WTC11 (cell line): ENCODE data around the gene ACAD8. TPM values are rescaled to one million over a fixed set of nuclear protein-coding genes. Genes with fewer than 3 reads are reported as not detected.

Experiments
- ATAC-seq: fragments of 200-7000 bp; cut with Tn5 transposase; 2 replicates; pipeline ENCODE4 v1.10.0; 2021; ENCODE audit warnings: mild to moderate bottlenecking, moderate library complexity
- CTCF ChIA-PET: fragments of 300-600 bp; sonication (Branson Sonifier 250); formaldehyde crosslinking; loops from one replicate; lab custom pipeline; 2021; ENCODE audit warnings: antibody characterized with exemption; lab: Charles Lee
- POLR2A ChIA-PET: fragments of 350-600 bp; sonication (Branson Sonifier 250); formaldehyde crosslinking; loops from one replicate; lab custom pipeline; 2021; ENCODE audit warnings: antibody characterized with exemption; lab: Charles Lee
- DNase-seq: peaks from one replicate; pipeline ENCODE4 v3.0.0; 2021; ENCODE audit warnings: low spot score
- H3K27ac Mint-ChIP-seq: 2 replicates; pipeline ENCODE4 v1.8.0; 2021; ENCODE audit warnings: mixed read lengths
- H3K27me3 Mint-ChIP-seq: 2 replicates; pipeline ENCODE4 v1.8.0; 2021; ENCODE audit warnings: low read depth, mild to moderate bottlenecking, moderate library complexity, mixed read lengths
- H3K36me3 Mint-ChIP-seq: 2 replicates; pipeline ENCODE4 v1.8.0; 2021; ENCODE audit warnings: mixed read lengths
- H3K4me1 Mint-ChIP-seq: 2 replicates; pipeline ENCODE4 v1.8.0; 2022; ENCODE audit warnings: mixed read lengths
- H3K4me3 Mint-ChIP-seq: 2 replicates; pipeline ENCODE4 v1.8.0; 2021; ENCODE audit warnings: mild to moderate bottlenecking, moderate library complexity, mixed read lengths
- H3K9me3 Mint-ChIP-seq: 2 replicates; pipeline ENCODE4 v1.8.0; 2021; ENCODE audit warnings: mixed read lengths
- ATF1 ChIP-seq: sonication (generic); formaldehyde crosslinking; IDR thresholded peaks from 2 replicates; pipeline ENCODE4 v1.8.1; 2023; ENCODE audit warnings: mild to moderate bottlenecking, moderate library complexity, missing genetic modification reagents
- CBFB ChIP-seq: sonication (generic); formaldehyde crosslinking; IDR thresholded peaks from 2 replicates; pipeline ENCODE4 v1.8.1; 2022; ENCODE audit warnings: mild to moderate bottlenecking, low read depth, missing genetic modification reagents
- CREB1 ChIP-seq: sonication (generic); formaldehyde crosslinking; IDR thresholded peaks from 2 replicates; pipeline ENCODE4 v1.8.0; 2023; ENCODE audit warnings: mild to moderate bottlenecking, missing genetic modification reagents
- ELF4 ChIP-seq: sonication (generic); formaldehyde crosslinking; IDR thresholded peaks from 2 replicates; pipeline ENCODE4 v1.8.1; 2022; ENCODE audit warnings: low read depth, mild to moderate bottlenecking, moderate library complexity, missing genetic modification reagents
- EMX1 ChIP-seq: fragments of 250-450 bp; sonication (Bioruptor Pico); IDR thresholded peaks from 2 replicates; pipeline ENCODE4 v1.8.0; 2021; ENCODE audit warnings: mild to moderate bottlenecking
- ERG ChIP-seq: fragments of 250-450 bp; sonication (Bioruptor Pico); IDR thresholded peaks from 2 replicates; pipeline ENCODE4 v1.8.0; 2021; ENCODE audit warnings: mild to moderate bottlenecking
- FOXJ3 ChIP-seq: sonication (generic); formaldehyde crosslinking; IDR thresholded peaks from 2 replicates; pipeline ENCODE4 v1.9.0; 2021; ENCODE audit warnings: missing genetic modification reagents, mild to moderate bottlenecking, borderline replicate concordance
- FOXK1 ChIP-seq: sonication (generic); formaldehyde crosslinking; IDR thresholded peaks from 2 replicates; pipeline ENCODE4 v1.8.0; 2022; ENCODE audit warnings: mild to moderate bottlenecking, moderate library complexity, missing genetic modification reagents
- FOXP4 ChIP-seq: sonication (generic); formaldehyde crosslinking; IDR thresholded peaks from 2 replicates; pipeline ENCODE4 v1.8.0; 2022; ENCODE audit warnings: mild to moderate bottlenecking, missing genetic modification reagents
- GTF2I ChIP-seq: fragments of 250-450 bp; sonication (Bioruptor Pico); conservative IDR thresholded peaks from 2 replicates; pipeline ENCODE4 v1.4.0; 2021; ENCODE audit warnings: mild to moderate bottlenecking
- HMGA2 ChIP-seq: fragments of 250-450 bp; sonication (Bioruptor Pico); IDR thresholded peaks from 2 replicates; pipeline ENCODE4 v1.4.0; 2021; ENCODE audit warnings: mild to moderate bottlenecking, moderate library complexity
- IRF2 ChIP-seq: sonication (generic); formaldehyde crosslinking; IDR thresholded peaks from 2 replicates; pipeline ENCODE4 v1.8.0; 2022; ENCODE audit warnings: low read depth, missing genetic modification reagents, borderline replicate concordance
- MYBL2 ChIP-seq: sonication (generic); formaldehyde crosslinking; IDR thresholded peaks from 2 replicates; pipeline ENCODE4 v1.8.1; 2023; ENCODE audit warnings: mild to moderate bottlenecking, moderate library complexity, missing genetic modification reagents
- NFATC4 ChIP-seq: fragments of 250-450 bp; sonication (Bioruptor Pico); IDR thresholded peaks from 2 replicates; pipeline ENCODE4 v1.9.0; 2021; ENCODE audit warnings: mild to moderate bottlenecking
- NR2C2 ChIP-seq: sonication (generic); formaldehyde crosslinking; IDR thresholded peaks from 2 replicates; pipeline ENCODE4 v1.8.0; 2022; ENCODE audit warnings: mild to moderate bottlenecking, missing genetic modification reagents
- RELA ChIP-seq: sonication (generic); formaldehyde crosslinking; IDR thresholded peaks from 2 replicates; pipeline ENCODE4 v1.8.1; 2022; ENCODE audit warnings: missing genetic modification reagents, mild to moderate bottlenecking, borderline replicate concordance
- TCF7 ChIP-seq: sonication (generic); formaldehyde crosslinking; IDR thresholded peaks from 2 replicates; pipeline ENCODE4 v1.8.0; 2022; ENCODE audit warnings: mild to moderate bottlenecking, low read depth, missing genetic modification reagents, moderate library complexity
- USF2 ChIP-seq: sonication (generic); formaldehyde crosslinking; IDR thresholded peaks from 2 replicates; pipeline ENCODE4 v1.8.1; 2023; ENCODE audit warnings: mild to moderate bottlenecking, missing genetic modification reagents, moderate library complexity
- ZNF121 ChIP-seq: sonication (generic); formaldehyde crosslinking; IDR thresholded peaks from 2 replicates; pipeline ENCODE4 v1.8.0; 2023; ENCODE audit warnings: missing genetic modification reagents
- ZNF263 ChIP-seq: sonication (generic); formaldehyde crosslinking; IDR thresholded peaks from 2 replicates; pipeline ENCODE4 v1.8.1; 2022; ENCODE audit warnings: low read depth, mild to moderate bottlenecking, moderate library complexity, missing genetic modification reagents
- ZNF396 ChIP-seq: fragments of 250-450 bp; sonication (Bioruptor Pico); IDR thresholded peaks from 2 replicates; pipeline ENCODE4 v1.8.0; 2021; ENCODE audit warnings: mild to moderate bottlenecking, moderate library complexity, borderline replicate concordance
- ZNF423 ChIP-seq: fragments of 250-450 bp; sonication (Bioruptor Pico); IDR thresholded peaks from 2 replicates; pipeline ENCODE4 v2.1.2; 2022; ENCODE audit warnings: mild to moderate bottlenecking, moderate library complexity
- ZNF512 ChIP-seq: sonication (generic); formaldehyde crosslinking; IDR thresholded peaks from 2 replicates; pipeline ENCODE4 v1.8.1; 2022; ENCODE audit warnings: missing genetic modification reagents, borderline replicate concordance
- ZNF671 ChIP-seq: fragments of 250-450 bp; sonication (Bioruptor Pico); IDR thresholded peaks from 2 replicates; pipeline ENCODE4 v1.8.0; 2021; ENCODE audit warnings: mild to moderate bottlenecking
- total RNA-seq: library from RNA; stranded (reverse); gene quantifications from 3 replicates; pipeline ENCODE4 v1.2.3, GENCODE V29; 2021
- TF ChIP-seq, protein P1 (sequence below): sonication (generic); formaldehyde crosslinking; IDR thresholded peaks from 2 replicates; pipeline ENCODE4 v1.8.1; 2023; ENCODE audit warnings: mild to moderate bottlenecking, missing genetic modification reagents, moderate library complexity
- TF ChIP-seq, protein P2 (sequence below): fragments of 200-600 bp; IDR thresholded peaks from 2 replicates; pipeline ENCODE4 v1.8.0; 2022; ENCODE audit warnings: antibody characterized with exemption

The ACAD8 gene
- total RNA-seq, 1 experiment from 2014 or later: 55.2 TPM

DNA sequence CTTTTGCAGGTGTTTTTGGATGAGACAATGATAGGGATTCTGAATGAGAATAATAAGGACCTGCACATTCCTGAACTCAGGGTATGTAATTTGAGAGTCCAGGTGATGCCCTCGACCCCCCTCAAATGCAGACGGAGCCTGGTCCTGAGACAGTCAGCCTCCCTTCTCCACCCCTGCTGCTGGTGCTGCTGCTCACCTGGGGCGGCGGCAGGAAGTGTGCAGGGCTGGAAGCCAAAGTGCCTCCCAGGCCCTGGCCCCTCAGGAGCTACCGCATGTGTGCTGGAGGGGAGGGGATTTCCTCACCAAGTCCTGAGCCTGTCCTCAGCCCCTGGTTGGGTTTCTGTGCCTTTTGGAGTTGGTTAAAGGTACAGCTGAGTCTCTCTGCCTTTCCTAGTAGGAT, 59.4 kb downstream of the ACAD8 start:
- H3K36me3 Mint-ChIP-seq: peaks cover 52% of the 10 kb centered on the region
- H3K4me1 Mint-ChIP-seq: peaks cover 11% of the 10 kb centered on the region
- H3K27me3 Mint-ChIP-seq: no peaks in the 10 kb centered on the region
- H3K27ac Mint-ChIP-seq: no peak overlapping the region
- peak; percentile 52 for ATAC-seq
- no peak overlapping the region for H3K4me3 Mint-ChIP-seq
- no peak for DNase-seq
- H3K9me3 Mint-ChIP-seq: peaks cover 18% of the 10 kb centered on the region
- TF ChIP-seq HMGA2 (CRISPR knock-in tag): no peak
- TF ChIP-seq, all 79 proteins: peak for 0
- CTCF ChIA-PET: no interaction called here
- POLR2A ChIA-PET: no interaction called here

DNA sequence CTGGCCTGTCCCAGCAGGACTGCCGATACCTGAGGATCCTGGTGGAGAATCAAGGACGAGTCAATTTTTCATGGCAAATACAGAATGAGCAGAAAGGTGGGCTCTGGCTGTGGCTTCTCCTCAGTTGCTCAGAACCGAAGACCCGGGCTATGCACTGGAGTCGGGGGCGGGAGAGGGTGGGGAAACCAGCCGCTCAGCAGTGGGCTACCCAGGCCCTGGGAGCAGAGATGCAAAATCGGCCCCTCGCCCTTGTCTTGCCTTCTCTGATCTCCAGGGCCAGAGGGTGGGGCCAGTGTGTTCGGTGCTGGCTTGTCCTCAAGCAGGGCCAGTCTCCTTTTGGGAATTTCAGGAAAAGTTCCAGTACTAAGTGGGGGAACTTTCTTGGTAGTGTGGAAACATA, 60.0 kb downstream of the ACAD8 start:
- Mint-ChIP-seq H3K27me3 (no peaks in the 10 kb centered on the region), H3K9me3 (peaks cover 20% of the 10 kb centered on the region), H3K4me3 (no peak overlapping the region), H3K4me1 (peaks cover 11% of the 10 kb centered on the region), H3K27ac (no peak overlapping the region), H3K36me3 (peaks cover 56% of the 10 kb centered on the region)
- DNase-seq: no peak
- POLR2A ChIA-PET: no interaction called here
- ATAC-seq: peak; percentile 14; the same call in 1 of the 2 replicates
- TF ChIP-seq, protein P1, sequence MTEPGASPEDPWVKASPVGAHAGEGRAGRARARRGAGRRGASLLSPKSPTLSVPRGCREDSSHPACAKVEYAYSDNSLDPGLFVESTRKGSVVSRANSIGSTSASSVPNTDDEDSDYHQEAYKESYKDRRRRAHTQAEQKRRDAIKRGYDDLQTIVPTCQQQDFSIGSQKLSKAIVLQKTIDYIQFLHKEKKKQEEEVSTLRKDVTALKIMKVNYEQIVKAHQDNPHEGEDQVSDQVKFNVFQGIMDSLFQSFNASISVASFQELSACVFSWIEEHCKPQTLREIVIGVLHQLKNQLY (CRISPR knock-in tag): no peak
- no peak for TF ChIP-seq EMX1
- no peak for TF ChIP-seq CREB1 (CRISPR knock-in tag)
- no peak for TF ChIP-seq TCF7 (CRISPR knock-in tag)
- no peak for TF ChIP-seq MYBL2 (CRISPR knock-in tag)
- no peak for TF ChIP-seq NFATC4 (CRISPR knock-in tag)
- TF ChIP-seq ZNF671 (CRISPR knock-in tag): no peak
- TF ChIP-seq ZNF396 (CRISPR knock-in tag): no peak
- TF ChIP-seq IRF2 (CRISPR knock-in tag): no peak
- TF ChIP-seq FOXJ3 (CRISPR knock-in tag): no peak
- no peak for TF ChIP-seq ATF1
- no peak for TF ChIP-seq CBFB (CRISPR knock-in tag)
- TF ChIP-seq ZNF423 (CRISPR knock-in tag): no peak
- TF ChIP-seq, protein P2, sequence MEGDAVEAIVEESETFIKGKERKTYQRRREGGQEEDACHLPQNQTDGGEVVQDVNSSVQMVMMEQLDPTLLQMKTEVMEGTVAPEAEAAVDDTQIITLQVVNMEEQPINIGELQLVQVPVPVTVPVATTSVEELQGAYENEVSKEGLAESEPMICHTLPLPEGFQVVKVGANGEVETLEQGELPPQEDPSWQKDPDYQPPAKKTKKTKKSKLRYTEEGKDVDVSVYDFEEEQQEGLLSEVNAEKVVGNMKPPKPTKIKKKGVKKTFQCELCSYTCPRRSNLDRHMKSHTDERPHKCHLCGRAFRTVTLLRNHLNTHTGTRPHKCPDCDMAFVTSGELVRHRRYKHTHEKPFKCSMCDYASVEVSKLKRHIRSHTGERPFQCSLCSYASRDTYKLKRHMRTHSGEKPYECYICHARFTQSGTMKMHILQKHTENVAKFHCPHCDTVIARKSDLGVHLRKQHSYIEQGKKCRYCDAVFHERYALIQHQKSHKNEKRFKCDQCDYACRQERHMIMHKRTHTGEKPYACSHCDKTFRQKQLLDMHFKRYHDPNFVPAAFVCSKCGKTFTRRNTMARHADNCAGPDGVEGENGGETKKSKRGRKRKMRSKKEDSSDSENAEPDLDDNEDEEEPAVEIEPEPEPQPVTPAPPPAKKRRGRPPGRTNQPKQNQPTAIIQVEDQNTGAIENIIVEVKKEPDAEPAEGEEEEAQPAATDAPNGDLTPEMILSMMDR: no peak
- CTCF ChIA-PET: no interaction called here

DNA sequence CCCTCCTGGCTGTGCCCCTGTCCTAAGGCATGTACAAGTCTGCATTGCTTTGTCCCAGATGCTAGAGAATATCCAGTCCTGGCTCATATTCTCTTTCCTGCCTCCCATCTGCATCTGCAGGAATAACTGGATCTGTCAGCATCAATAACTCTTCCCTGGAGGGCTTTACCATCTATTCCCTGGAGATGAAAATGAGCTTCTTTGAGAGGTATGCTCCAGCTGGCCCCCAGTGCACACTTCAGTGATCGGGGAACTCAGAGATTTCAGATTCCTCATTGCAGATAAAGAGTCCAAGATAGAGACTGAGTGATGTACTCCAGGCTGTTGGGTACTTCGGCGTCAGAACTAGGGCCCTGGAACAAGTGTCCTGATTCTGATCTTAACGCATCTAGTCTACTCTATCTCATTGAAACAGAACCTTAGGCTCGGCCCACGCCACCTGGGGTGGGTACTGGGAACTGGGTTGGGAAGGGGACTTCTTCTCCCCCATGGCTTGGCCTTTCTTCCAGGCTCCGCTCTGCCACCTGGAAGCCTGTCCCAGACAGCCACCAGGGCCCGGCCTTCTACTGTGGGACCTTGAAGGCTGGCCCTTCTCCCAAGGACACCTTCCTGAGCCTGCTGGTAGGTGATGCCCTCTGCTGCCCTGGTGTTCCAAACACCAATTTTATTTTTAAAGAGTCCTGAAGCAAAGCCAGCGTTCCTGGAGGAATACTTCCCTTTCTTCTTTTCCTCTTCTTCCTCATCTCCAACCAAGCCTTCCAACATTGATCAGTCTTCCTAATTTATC, 60.6 kb downstream of the ACAD8 start:
- Mint-ChIP-seq H3K4me1 (peaks cover 11% of the 10 kb centered on the region), H3K27me3 (no peaks in the 10 kb centered on the region), H3K4me3 (no peak overlapping the region), H3K36me3 (peaks cover 56% of the 10 kb centered on the region), H3K27ac (no peak overlapping the region), H3K9me3 (peaks cover 19% of the 10 kb centered on the region)
- DNase-seq: no peak
- ChIA-PET CTCF (no interaction called here), POLR2A (no interaction called here)
- ATAC-seq: no peak; the same call in 1 of the 2 replicates
- no peak for TF ChIP-seq USF2
- TF ChIP-seq NR2C2 (CRISPR knock-in tag): no peak
- TF ChIP-seq ZNF263 (CRISPR knock-in tag): no peak
- TF ChIP-seq RELA (CRISPR knock-in tag): no peak
- TF ChIP-seq GTF2I (CRISPR knock-in tag): no peak
- TF ChIP-seq ELF4 (CRISPR knock-in tag): no peak
- TF ChIP-seq ATF1: no peak
- TF ChIP-seq FOXP4 (CRISPR knock-in tag): no peak
- no peak for TF ChIP-seq ERG (CRISPR knock-in tag)
- no peak for TF ChIP-seq ZNF512
- no peak for TF ChIP-seq ZNF121
- no peak for TF ChIP-seq FOXK1
